ENCODE results near the gene C1GALT1. TPM values are rescaled to one million over a fixed set of nuclear protein-coding genes. Genes with fewer than 3 reads are reported as not detected.
"Not testable (repeated sequence)": the region's sequence is repeated elsewhere in the genome, so short reads cannot be mapped to it uniquely, and the experiment has no call there.

The C1GALT1 gene
- total and polyA plus RNA-seq, 2 experiments from 2014 or later, result 58.2 to 203 TPM

DNA sequence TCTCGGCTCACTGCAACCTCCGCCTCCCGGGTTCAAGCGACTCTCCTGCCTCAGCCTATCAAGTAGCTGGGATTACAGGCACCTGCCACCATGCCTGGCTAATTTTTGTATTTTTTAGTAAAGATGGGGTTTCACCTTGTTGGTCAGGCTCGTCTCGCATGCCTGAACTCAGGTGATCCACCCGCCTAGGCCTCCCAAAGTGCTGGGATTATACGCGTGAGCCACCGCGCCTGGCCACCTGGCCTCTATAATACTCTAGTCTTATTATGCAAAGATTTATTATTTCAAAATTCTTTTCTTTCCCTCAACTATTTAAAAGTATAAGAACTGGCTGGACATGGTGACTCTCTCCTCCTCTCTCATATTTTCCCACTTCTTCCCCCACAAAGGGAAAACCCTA lies 30.0 kb upstream of the C1GALT1 start (continued):
- TF ChIP-seq, protein P1, sequence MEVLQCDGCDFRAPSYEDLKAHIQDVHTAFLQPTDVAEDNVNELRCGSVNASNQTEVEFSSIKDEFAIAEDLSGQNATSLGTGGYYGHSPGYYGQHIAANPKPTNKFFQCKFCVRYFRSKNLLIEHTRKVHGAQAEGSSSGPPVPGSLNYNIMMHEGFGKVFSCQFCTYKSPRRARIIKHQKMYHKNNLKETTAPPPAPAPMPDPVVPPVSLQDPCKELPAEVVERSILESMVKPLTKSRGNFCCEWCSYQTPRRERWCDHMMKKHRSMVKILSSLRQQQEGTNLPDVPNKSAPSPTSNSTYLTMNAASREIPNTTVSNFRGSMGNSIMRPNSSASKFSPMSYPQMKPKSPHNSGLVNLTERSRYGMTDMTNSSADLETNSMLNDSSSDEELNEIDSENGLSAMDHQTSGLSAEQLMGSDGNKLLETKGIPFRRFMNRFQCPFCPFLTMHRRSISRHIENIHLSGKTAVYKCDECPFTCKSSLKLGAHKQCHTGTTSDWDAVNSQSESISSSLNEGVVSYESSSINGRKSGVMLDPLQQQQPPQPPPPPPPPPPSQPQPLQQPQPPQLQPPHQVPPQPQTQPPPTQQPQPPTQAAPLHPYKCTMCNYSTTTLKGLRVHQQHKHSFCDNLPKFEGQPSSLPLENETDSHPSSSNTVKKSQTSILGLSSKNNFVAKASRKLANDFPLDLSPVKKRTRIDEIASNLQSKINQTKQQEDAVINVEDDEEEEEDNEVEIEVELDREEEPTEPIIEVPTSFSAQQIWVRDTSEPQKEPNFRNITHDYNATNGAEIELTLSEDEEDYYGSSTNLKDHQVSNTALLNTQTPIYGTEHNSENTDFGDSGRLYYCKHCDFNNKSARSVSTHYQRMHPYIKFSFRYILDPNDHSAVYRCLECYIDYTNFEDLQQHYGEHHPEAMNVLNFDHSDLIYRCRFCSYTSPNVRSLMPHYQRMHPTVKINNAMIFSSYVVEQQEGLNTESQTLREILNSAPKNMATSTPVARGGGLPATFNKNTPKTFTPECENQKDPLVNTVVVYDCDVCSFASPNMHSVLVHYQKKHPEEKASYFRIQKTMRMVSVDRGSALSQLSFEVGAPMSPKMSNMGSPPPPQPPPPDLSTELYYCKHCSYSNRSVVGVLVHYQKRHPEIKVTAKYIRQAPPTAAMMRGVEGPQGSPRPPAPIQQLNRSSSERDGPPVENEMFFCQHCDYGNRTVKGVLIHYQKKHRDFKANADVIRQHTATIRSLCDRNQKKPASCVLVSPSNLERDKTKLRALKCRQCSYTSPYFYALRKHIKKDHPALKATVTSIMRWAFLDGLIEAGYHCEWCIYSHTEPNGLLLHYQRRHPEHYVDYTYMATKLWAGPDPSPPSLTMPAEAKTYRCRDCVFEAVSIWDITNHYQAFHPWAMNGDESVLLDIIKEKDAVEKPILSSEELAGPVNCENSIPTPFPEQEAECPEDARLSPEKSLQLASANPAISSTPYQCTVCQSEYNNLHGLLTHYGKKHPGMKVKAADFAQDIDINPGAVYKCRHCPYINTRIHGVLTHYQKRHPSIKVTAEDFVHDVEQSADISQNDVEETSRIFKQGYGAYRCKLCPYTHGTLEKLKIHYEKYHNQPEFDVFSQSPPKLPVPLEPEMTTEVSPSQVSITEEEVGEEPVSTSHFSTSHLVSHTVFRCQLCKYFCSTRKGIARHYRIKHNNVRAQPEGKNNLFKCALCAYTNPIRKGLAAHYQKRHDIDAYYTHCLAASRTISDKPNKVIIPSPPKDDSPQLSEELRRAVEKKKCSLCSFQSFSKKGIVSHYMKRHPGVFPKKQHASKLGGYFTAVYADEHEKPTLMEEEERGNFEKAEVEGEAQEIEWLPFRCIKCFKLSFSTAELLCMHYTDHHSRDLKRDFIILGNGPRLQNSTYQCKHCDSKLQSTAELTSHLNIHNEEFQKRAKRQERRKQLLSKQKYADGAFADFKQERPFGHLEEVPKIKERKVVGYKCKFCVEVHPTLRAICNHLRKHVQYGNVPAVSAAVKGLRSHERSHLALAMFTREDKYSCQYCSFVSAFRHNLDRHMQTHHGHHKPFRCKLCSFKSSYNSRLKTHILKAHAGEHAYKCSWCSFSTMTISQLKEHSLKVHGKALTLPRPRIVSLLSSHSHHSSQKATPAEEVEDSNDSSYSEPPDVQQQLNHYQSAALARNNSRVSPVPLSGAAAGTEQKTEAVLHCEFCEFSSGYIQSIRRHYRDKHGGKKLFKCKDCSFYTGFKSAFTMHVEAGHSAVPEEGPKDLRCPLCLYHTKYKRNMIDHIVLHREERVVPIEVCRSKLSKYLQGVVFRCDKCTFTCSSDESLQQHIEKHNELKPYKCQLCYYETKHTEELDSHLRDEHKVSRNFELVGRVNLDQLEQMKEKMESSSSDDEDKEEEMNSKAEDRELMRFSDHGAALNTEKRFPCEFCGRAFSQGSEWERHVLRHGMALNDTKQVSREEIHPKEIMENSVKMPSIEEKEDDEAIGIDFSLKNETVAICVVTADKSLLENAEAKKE (CRISPR knock-in tag; IDR thresholded peaks at IDR 0.05), result no peak
- no peak for TF ChIP-seq POLR2AphosphoS5 (IDR thresholded peaks at IDR 0.05; ENCODE audit: low read depth)

DNA sequence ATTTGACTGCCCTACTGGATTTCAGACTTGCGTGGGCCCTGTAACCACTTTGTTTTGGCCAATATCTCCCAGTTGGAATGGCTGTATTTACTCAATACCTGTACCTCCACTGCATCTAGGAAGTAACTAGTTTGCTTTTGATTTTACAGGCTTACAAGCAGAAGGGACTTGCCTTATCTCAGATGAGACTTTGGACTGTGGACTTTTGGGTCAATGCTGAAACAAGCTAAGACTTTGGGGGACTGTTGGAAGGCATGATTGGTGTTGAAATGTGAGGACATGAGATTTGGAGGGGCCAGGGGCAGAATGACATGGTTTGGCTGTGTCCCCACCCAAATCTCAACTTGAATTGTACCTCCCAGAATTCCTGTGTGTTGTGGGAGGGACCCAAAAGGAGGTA lies 28.0 kb upstream of the C1GALT1 start:
- not testable (repeated sequence) for H3K36me3 ChIP-seq (ENCODE audit: insufficient read depth); H3K27ac Mint-ChIP-seq; H3K4me3 Mint-ChIP-seq; H3F3A ChIP-seq (replicated peaks; ENCODE audit: low read depth); H3K4me3 ChIP-seq; H3K9me2 ChIP-seq (ENCODE audit: insufficient read depth); H3K27ac ChIP-seq (ENCODE audit: low read depth); H3K4me1 ChIP-seq (ENCODE audit: insufficient read depth); H3K27me3 Mint-ChIP-seq (ENCODE audit: insufficient read depth, low read depth, poor library complexity); H3K4me2 ChIP-seq; H4K20me1 ChIP-seq (replicated peaks; ENCODE audit: insufficient read depth); H3K4me1 Mint-ChIP-seq; ATAC-seq; DNase-seq (ENCODE audit: low spot score); H2AFZ ChIP-seq; H3K27me3 ChIP-seq (ENCODE audit: insufficient read depth); H3K79me2 ChIP-seq (replicated peaks; ENCODE audit: insufficient read depth)
- Mint-ChIP-seq H3K36me3 (ENCODE audit: low read depth) (peaks cover 24% of the 10 kb centered on the region), H3K9me3 (peaks cover 25% of the 10 kb centered on the region)

DNA sequence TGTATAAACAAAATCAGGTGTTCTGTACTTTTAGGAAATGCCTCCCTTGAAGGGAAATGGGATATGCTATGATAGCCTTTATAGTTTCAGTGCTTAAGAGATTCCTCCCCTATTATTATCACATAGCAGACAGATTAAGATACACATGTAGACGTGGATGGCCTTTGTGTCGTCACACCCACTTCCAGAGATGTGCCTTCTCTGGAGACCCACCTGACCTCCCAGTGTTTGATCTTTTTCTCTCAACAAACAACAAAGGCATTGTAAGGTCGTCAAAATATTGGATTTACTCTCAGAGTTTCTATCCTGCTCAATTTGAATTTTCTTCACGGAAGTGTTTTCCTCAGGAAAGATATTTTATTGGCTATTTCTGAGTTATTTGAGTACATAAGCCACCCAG lies 25.7 kb upstream of the C1GALT1 start:
- ATAC-seq, result no peak
- H3K9me2 ChIP-seq (ENCODE audit: insufficient read depth), result peaks cover 4% of the 10 kb centered on the region; the same call in 1 of the 2 replicates
- no peak overlapping the region for H3K4me3 ChIP-seq
- no peak for DNase-seq (ENCODE audit: low spot score)
- Mint-ChIP-seq H3K27me3 (ENCODE audit: insufficient read depth, low read depth, poor library complexity) (peaks cover 2% of the 10 kb centered on the region), H3K36me3 (ENCODE audit: low read depth) (peaks cover 24% of the 10 kb centered on the region), H3K27ac (no peak overlapping the region), H3K9me3 (peaks cover 25% of the 10 kb centered on the region), H3K4me3 (no peak overlapping the region), H3K4me1 (peaks cover 4% of the 10 kb centered on the region; the same call in 1 of the 3 replicates)
- H3K79me2 ChIP-seq (replicated peaks; ENCODE audit: insufficient read depth), result no peaks in the 10 kb centered on the region
- H3K27me3 ChIP-seq (ENCODE audit: insufficient read depth), result no peaks in the 10 kb centered on the region
- no peak overlapping the region for H3K27ac ChIP-seq (ENCODE audit: low read depth)
- no peak overlapping the region for H2AFZ ChIP-seq
- H4K20me1 ChIP-seq (replicated peaks; ENCODE audit: insufficient read depth), result no peaks in the 10 kb centered on the region
- H3F3A ChIP-seq (replicated peaks; ENCODE audit: low read depth), result no peaks in the 10 kb centered on the region
- no peaks in the 10 kb centered on the region for H3K36me3 ChIP-seq (ENCODE audit: insufficient read depth)
- no peak overlapping the region for H3K4me2 ChIP-seq
- no peaks in the 10 kb centered on the region for H3K4me1 ChIP-seq (ENCODE audit: insufficient read depth)
- no peak for TF ChIP-seq ZNF331 (CRISPR knock-in tag; IDR thresholded peaks at IDR 0.05; ENCODE audit: low read depth)
- TF ChIP-seq, protein P2, sequence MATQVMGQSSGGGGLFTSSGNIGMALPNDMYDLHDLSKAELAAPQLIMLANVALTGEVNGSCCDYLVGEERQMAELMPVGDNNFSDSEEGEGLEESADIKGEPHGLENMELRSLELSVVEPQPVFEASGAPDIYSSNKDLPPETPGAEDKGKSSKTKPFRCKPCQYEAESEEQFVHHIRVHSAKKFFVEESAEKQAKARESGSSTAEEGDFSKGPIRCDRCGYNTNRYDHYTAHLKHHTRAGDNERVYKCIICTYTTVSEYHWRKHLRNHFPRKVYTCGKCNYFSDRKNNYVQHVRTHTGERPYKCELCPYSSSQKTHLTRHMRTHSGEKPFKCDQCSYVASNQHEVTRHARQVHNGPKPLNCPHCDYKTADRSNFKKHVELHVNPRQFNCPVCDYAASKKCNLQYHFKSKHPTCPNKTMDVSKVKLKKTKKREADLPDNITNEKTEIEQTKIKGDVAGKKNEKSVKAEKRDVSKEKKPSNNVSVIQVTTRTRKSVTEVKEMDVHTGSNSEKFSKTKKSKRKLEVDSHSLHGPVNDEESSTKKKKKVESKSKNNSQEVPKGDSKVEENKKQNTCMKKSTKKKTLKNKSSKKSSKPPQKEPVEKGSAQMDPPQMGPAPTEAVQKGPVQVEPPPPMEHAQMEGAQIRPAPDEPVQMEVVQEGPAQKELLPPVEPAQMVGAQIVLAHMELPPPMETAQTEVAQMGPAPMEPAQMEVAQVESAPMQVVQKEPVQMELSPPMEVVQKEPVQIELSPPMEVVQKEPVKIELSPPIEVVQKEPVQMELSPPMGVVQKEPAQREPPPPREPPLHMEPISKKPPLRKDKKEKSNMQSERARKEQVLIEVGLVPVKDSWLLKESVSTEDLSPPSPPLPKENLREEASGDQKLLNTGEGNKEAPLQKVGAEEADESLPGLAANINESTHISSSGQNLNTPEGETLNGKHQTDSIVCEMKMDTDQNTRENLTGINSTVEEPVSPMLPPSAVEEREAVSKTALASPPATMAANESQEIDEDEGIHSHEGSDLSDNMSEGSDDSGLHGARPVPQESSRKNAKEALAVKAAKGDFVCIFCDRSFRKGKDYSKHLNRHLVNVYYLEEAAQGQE (IDR thresholded peaks at IDR 0.05; ENCODE audit: unreplicated experiment), result no peak
- TF ChIP-seq, protein P3, sequence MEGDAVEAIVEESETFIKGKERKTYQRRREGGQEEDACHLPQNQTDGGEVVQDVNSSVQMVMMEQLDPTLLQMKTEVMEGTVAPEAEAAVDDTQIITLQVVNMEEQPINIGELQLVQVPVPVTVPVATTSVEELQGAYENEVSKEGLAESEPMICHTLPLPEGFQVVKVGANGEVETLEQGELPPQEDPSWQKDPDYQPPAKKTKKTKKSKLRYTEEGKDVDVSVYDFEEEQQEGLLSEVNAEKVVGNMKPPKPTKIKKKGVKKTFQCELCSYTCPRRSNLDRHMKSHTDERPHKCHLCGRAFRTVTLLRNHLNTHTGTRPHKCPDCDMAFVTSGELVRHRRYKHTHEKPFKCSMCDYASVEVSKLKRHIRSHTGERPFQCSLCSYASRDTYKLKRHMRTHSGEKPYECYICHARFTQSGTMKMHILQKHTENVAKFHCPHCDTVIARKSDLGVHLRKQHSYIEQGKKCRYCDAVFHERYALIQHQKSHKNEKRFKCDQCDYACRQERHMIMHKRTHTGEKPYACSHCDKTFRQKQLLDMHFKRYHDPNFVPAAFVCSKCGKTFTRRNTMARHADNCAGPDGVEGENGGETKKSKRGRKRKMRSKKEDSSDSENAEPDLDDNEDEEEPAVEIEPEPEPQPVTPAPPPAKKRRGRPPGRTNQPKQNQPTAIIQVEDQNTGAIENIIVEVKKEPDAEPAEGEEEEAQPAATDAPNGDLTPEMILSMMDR (conservative IDR thresholded peaks at IDR 0.05; ENCODE audit: low read depth in 2 of 2), result no peak
